SKM-1 (cell line): ENCODE data around the gene RIN1.
"Not testable (repeated sequence)": the region's sequence is repeated elsewhere in the genome, so short reads cannot be mapped to it uniquely, and the experiment has no call there.

Source experiments
- DNase-seq: peaks from one replicate; lab custom pipeline; 2025; ENCODE audit not compliant: unreplicated experiment; lab: John Stamatoyannopoulos, UW

RIN1 gene

DNA sequence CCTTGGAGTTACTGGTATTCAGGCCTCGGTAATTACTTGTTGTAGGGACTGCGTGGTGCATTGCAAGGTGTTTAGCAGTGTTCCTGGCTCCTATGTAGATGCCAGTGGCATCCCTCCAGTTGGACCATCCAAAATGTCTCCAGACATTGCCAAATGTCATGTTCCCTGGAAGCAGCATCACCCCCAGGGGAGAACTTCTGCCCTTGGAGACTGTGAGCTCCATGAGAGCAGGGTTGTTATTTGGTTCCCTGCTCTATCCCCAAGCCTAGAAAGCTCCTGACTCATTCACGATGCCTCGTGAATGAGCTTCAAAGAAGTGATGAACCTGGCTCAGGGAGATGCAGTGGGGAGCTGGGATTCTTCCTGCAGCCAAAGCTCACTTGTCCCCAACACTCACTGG is 14.6 kb downstream of the RIN1 start:
- DNase-seq = no peak

DNA sequence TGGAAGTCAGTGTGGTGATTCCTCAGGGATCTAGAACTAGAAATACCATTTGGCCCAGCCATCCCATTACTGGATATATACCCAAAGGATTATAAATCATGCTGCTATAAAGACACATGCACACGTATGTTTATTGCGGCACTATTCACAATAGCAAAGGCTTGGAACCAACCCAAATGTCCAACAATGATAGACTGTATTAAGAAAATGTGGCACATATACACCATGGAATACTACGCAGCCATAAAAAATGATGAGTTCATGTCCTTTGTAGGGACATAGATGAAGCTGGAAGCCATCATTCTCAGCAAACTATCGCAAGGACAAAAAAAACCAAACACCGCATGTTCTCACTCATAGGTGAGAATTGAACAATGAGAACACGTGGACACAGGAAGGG is 15.5 kb downstream of the RIN1 start:
- not testable (repeated sequence) for DNase-seq

DNA sequence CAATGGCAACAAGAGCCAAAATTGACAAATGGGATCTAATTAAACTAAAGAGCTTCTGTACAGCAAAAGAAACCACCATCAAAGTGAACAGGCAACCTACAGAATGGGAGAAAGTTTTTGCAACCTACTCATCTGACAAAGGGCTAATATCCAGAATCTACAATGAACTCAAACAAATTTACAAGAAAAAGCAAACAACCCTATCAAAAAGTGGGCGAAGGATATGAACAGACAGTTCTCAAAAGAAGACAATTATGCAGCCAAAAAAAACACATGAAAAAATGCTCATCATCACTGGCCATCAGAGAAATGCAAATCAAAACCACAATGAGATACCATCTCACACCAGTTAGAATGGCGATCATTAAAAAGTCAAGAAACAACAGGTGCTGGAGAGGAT is 15.9 kb downstream of the RIN1 start:
- DNase-seq = not testable (repeated sequence)

DNA sequence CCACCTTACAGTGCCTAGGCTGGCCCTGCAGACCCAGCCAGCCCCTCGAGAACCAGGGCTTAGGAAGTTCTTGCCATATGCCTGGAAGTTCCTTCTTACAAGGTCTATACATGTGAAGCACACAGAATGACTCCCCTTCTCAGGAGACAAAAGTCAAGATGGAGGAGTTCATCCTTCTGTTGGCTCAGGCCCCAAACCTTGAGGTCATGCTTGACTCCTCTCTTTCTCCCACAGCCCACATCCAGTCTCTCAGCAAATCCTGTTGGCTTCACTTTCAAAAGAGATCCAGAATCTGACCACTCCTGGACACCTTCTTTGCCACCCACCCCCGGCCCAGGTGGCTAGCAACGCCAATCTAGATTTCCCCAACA is 17.6 kb downstream of the RIN1 start:
- DNase-seq = no peak

DNA sequence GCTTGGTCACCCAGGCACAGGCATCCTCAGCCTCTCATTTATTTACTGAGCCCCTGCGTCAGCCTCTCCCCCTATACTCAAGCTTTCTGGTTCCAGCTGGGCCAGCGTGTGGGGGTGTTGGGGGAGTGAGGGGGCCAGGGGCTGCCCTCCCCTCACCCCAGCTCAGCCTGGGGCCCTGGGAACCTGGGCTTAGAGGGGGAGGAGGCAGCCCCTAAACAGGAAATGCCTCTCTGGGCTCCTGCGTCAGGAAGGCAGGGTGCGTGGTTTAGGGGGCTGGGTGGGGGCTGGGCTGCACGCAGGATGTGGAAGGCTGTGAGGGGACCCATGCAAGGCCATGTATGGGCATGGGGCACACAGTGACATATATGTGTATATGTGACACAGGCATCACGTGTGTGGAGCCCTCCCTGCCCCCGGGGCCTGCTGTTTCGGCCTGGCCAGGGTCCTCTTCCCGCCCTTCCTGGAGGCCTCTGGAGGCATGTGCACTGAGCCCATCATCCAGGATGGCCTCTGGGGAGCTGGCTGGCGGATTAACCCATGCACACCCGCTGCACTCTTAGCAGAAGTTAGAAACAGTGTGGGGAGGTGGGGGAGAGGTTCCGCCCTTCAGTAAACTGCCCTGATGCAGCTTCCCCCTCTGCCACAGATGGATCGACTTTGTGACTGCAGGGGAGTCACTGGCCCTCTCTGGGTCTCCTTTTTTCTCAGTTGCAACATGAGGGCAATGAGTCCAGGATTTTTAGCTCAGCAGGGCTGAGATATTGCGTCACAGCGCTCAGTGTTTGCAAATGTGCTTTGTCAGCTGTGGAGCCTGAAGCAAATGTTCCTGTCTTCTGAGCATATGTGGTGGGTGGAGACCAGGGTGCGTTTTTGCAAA is 18.3 kb downstream of the RIN1 start:
- DNase-seq = peak; percentile 96

DNA sequence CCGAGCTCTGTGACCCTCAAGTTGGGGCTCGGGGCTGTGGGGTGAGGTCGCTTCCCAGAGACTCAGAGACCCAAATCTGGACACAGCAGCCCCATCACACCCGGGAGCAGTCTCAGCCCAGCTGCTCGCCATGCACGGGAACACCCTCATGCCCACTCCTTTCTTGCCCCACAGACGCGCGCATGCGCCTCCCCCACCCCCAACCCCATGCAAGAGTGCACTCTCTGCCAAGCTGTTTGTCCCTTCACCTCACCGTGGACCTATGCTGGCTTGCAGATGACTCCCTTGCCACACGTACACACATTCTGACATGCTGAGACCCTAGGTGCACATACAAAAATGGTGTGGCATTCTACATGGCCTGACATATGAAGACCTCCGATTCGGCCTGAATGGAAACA is 18.9 kb downstream of the RIN1 start:
- DNase-seq = no peak

DNA sequence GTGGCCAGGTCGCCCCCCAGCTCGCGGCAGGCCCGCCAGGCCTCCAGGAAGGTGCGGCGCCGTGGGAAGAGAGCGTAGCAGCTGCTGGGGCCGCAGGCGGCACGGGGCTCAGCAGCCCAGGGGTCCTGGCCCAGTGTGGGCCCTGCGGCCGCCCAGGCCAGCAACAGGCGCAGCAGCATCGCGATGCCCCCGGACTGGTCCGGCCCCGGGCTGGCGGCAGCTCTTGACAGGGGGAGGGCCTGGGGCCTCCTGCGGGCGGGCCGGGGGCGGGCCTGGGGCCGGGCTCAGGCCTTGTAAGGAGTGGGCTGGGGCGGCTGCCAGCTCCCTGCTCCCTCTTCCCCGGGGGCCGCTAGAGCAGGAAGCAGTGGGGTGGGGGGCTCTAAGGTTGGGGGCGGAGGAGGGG is 19.4 kb downstream of the RIN1 start, which contains the start of gene CD248:
TSS of gene CD248 (minus strand) at position 196 of the 403 bp plus-strand sequence. CDS start at position 179, 17 bp downstream.
- no peak for DNase-seq

DNA sequence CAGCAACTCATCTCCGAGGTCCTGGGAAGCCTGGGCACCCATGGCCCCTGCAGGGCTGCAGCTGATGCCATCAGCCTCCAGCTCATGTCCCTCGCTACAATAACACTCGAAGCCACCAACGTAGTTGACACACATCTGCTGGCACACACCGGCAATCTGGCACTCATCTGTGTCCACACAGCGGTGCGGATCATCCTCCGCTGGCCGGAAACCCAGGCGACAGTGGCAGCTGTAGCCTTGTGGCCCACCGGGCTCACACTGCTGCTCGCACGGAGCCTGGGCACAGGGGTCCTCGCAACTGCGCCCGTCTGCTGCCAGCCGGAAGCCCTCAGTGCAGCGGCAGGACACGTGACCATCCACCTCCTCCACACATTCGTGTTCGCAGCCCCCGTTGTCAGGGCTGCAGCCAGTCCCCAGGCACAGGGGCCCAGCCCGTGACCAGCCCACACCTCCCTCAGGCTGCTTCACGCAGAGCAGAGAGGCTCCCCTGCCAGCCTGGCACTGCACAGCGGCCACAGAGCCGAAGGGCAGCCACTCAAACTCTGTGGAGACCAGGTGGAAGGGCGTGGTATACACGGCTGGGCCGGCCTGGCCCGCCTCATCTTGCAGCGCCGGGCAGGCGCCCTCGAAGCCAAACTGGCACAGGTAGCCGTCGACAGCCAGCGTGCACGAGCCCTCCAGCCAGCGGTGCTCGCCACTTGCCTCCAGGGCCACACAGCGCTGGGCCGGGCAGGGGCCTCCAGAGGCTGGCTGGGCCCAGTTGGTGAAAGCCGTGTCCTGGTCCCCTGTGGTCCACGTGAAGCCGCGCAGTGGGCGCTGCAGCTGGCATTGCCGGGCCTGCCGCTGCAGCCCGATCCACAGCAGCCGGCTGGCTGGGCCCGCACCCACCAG is 20.1 kb downstream of the RIN1 start:
- DNase-seq = no peak

DNA sequence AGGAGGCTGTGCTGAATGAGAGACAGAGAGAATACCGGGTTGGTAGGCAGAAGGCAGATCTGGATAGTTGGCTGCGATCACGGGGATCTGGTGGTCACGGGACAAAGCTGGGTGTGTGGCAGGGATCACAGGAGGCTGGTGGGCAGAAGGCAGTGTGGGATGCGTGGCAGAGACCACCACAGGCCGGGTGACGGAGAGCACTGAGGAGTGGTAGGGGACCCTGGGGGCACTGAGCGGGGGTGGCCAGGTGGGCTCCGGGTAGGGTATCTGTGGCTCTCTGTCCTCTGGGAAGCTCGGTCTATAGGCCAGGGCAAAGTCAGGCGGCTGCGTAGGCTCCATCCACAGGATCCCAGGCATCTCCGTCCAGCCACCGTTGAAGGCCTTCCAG is 20.7 kb downstream of the RIN1 start:
- no peak for DNase-seq

DNA sequence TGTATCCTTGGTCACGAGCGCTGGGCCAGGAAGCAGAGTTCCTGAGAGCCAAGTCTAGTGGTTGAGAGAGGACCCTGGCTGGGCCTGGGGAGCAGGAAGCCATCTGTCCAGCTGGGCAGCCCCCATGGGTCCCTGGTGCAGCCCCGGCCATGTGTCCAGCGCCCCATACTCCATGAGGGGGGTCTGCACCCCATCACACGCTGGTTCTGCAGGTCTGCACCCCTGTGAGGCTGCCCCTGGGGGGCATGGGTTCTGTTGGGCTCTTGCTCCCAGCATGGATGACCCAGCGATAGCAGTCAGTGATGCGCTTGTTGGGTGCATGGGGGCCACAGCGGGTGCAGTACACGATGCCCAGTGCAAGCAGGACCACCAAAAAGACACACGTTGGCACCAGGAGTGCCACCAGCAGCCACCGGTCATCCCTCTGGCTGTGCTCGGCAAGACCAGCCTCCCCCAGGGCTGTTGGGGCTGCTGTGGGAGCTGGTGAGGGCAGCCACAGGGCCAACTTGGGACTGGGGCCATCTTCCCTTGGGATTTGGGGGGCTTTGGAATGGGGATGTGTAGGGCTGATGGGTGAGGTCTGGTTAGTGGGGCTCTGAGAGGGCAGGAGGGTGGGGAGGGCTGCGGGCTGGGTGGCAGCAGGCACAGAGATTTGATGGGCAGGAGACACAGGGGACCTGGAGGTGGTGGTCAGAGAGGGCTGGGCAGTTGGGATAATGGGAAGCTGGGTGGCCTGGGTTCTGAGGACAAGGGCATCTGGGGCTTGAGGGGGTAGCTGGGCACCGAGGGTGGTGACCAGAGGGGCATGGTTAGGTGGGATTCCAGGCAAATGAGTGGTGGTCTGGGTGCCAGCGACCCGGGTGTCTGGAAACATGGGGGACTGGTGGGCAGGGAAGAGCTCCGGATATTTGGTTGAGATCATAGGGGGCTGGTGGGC is 21.4 kb downstream of the RIN1 start:
- DNase-seq = no peak

DNA sequence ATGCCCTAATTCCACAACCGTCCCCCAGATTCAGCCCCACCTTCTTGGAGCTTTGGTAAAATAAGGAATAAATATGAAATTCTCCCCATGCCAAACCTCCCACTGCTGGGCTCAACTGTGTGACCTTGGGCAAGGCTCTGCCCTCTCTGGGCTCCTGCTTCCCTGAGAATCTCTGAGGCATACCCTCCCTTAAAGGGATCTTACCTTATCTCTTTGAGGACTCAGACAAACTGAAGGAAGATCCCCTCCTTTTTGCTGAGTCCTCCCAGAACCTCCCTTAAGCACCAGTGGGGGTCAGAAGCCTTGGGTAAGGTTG is 22.1 kb downstream of the RIN1 start:
- no peak for DNase-seq

DNA sequence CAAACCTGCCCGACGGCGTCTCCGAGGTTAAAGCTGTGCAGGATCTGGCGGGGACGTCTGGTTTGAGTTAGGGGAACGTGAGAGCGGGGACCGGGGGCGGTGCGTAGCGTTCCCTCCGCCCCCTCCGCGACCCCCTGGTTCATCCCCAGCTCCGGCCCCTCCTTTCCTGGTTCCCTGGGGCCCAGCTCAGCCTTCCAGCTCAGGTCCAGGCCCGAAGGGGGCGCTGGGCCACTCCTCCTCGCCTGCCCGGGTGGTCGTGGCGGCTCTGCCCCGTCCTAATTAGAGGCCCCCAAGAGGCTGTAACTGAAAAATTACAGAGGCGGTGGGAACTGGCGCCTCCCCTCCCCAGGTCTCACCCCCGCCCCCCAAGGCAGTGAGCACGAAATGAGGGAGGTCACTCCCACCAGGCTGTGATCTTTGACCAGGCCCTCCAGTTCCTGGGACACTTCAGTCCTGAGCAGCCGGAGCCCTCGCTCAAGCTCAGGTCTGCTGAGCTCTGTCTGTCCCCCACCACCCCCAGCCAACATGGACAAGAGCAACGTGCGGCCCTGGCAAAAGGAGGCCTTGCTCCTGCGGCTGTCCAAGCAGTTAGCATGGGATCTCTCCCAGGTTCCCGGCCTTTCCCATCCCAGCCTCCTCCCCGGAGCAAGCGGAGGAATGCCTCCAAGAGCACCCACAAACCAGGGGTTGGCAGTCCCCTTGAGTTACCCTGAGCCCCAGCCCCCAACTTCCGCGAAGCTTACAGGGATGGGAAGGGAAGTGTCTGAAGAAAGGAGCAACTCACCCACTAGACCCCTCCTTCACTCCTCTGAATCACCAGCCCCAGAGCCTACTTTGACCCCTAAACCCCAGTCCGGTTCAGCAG is 22.7 kb downstream of the RIN1 start:
- no peak for DNase-seq

DNA sequence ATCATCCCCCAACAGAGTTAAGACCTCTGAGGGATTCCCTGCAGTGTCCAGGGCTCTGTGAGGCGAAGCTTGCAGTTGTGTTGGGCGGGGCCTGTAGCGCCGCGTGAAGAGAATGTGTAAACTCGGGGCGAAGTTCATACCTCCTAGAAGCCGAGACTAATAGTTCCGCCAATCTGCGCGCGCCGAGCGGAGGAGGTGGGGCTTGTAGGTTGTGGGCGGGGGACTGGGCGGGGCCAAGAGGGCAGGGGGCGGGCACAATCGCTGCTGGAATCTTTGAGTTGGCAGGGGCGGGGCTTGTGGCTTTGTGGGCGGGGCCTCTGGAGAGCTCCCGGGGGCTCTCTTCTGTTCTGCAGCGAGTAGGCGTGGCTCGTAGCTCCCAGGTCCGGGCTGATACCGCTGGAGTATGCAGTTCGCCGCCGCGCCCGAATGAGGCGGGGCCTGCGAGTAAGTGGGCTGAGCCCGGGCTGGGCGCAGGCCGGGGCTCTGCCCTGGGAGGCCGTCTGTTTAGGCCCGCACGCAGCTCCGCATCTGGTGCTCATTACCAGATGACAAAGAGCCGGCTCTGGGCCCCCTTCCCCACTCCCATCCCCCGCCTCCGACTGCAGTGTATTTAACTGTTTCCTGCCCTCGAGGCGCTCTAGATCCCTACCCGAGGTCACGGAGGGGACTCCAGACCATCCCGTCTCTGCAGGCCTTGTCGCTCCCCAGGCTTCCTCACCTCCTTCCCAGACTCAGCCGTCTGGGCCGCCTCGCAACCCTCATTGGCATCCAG is 23.5 kb downstream of the RIN1 start:
- DNase-seq = peak; percentile 88

DNA sequence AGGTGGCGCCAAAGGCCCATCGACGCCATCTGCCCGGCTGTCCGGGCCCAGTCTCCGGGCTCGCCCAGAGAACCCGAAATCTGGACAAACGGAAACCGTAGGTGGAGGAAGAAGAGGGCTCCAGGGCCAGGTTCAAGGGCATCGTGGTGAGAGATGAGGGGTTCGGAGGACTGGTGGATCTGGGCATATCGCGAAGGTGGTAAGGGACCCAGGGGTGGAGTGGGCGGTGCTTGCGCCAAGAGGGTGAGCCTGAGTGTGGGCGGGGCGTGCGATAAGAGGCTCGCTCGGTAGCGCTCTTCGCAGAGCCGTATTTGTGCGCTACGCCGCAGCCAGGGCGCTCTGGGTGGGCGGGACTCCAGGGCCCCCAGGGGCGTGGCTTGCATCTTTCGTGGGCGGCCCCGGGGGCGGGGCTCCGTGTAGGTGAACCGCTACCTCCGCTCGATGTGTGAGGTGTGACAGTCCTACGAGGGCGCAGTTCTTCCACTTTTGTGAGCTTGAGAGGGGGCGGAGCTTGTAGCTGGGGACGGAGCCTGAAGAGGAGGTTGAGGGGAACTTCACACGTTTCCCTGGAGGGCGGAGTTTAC is 24.2 kb downstream of the RIN1 start:
- DNase-seq = peak; percentile 54

DNA sequence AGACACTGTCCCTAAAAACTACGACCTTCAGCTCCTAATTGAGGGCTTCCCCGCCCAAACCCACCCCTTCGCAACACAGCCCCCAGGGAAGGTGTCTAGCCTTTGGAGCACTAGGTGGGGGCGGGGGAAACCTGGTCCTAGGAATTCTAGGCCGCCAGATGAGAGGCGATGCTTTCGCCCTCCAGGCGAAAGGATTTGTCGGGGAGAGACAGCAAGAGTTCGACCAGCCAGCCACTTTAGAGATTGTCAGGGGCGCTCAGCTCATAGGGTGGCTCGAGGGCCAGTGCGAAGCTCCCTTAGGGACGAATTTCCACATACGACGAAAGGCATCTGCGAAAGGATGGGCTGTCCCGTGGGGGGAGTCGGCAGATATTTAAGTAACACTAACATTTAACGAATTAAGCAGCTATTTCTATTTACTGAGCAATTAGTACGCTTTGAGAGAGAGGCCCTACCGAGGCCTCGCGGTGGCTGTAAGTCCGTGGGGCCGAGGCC is 24.7 kb downstream of the RIN1 start:
- no peak for DNase-seq

DNA sequence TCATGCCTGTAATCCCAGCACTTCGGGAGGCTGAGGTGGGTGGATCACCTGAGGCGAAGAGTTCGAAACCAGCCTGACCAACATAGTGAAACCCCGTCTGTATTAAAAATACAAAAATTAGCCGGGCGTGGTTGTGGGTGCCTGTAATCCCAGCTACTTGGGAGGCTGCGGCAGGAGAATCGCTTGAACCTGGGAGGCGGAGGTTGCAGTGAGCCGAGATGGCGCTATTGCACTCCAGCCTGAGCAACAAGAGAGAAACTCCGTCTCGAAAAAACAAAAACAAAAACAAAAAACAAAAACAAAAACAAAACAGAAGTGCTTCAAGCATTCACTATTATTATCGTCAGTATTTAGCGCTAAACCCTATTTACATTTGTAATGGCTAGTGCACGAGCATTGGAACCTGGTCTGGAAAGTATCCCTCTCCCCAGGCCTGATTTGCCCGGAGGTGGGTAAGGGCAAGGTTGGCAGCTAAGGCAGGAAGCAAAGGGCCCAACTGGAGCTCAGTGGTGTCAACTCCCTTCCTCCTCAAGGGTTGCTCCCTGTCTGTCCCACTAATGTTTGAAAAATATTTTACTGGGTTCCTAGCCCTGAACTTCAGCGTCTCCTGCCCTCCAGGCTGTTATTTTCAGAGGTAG is 25.3 kb downstream of the RIN1 start:
- DNase-seq = not testable (repeated sequence)

DNA sequence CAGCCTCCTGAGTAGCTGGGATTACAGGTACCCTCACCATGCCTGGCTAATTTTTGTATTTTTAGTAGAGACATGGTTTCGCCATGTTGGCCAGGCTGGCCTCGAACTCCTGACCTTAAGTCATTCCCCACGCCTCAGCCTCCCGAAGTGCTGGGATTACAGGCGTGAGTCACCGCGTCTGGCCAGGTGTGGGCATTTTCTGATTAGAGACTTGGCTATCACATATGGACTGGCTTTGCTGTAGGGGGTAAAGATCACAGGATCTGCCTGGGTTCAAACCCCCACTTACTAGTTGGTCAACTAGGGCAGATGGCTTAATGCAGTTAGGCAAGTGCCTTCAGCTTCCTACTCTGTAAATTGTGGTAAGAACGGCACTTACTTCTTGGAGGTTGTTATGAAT is 25.9 kb downstream of the RIN1 start:
- DNase-seq = no peak

DNA sequence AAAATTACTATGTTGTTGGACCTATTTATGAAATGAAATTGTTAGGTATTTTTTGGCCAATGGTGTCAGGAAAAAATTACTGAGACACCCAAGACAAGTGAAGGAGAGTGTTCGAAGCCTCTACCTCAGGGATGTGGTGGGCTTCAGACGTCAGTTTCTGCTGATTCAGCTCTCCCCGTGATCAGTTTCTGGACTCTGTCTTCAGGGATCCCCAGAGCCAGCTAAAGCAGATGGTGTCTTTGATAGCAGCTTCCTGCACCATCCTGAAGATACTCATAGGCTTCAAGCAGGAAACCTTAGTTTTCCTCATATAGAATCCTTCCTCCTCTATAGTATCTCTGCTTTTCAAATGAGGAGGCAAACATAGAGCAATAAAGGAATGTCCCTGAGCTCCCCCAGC is 26.8 kb downstream of the RIN1 start:
- no peak for DNase-seq
